ENCODE results near the gene NECAP2. TPM values are rescaled to one million over a fixed set of nuclear protein-coding genes. Genes with fewer than 3 reads are reported as not detected.
"Not testable (repeated sequence)": the region's sequence is repeated elsewhere in the genome, so short reads cannot be mapped to it uniquely, and the experiment has no call there.

The NECAP2 gene
- total RNA-seq, 4 donors from 2014 or later: 26.2 to 43.9 (median 37.5) TPM

DNA sequence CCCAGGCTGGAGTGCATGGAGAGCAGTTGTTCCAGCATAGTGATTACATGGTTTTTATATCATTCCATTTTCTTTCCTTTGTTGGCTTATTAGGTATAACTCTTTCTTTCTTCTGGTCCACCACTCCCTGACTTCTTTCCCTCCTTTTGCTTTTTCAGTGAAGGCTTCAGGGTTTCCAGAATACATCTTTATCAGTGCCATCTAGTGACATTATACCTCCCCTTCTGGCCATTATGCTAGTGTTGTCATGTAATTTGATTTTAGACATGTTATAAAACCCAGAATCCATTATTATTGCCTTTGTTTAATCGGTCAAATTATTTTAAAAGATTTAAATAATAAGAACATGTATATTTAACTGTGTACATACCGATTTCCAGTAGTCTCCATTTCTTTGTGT is 63.0 kb downstream of the NECAP2 start:
- Histone ChIP-seq H3K27me3 (no peaks in the 10 kb centered on the region), H3K36me3 (no peaks in the 10 kb centered on the region), H3K4me1 (peaks cover 4 to 16% (median 12%) of the 10 kb centered on the region in 4 donors), H3K4me3 (no peak overlapping the region), H3K27ac (replicated peaks in 1 of 4) (no peak overlapping the region), H3K9me3 (no peaks in the 10 kb centered on the region)
- 81% methylated on average over 2 of the region's 2 CpGs for WGBS
- DNase-seq (ENCODE audit: extremely low spot score): no peak
- TF ChIP-seq POLR2AphosphoS5 (IDR thresholded peaks at IDR 0.05): no peak
- TF ChIP-seq CTCF (IDR thresholded peaks at IDR 0.05): no peak
- TF ChIP-seq POLR2A (IDR thresholded peaks at IDR 0.05; ENCODE audit: low read depth): no peak
- intact Hi-C loops (cut with DNase I): no loop called here

DNA sequence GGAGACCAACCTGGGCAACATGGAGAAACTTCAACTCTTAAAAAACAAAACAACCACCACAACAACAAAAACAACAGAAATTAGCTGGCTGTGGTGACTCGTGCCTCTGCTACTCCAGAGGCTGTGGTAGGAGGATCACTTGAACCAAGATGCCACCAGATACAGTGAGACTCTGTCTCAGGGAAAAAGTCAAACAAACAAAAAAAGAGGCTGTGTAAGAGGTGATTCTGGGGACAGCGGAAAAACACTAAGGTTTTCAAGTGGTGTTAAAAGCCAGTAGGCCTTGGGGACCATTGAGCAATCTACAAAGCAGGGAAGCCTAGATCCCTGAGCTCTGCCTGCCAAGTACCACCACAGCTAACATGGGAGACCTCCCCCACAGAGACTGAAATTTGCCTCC is 65.3 kb downstream of the NECAP2 start:
- H3K9me3 ChIP-seq; intact Hi-C loops (cut with DNase I); H3K36me3 ChIP-seq; H3K4me3 ChIP-seq; H3K4me1 ChIP-seq; H3K27me3 ChIP-seq; DNase-seq (ENCODE audit: extremely low spot score); H3K27ac ChIP-seq (replicated peaks in 1 of 4): not testable (repeated sequence)
- 96% methylated on average over 2 of the region's 2 CpGs for WGBS

DNA sequence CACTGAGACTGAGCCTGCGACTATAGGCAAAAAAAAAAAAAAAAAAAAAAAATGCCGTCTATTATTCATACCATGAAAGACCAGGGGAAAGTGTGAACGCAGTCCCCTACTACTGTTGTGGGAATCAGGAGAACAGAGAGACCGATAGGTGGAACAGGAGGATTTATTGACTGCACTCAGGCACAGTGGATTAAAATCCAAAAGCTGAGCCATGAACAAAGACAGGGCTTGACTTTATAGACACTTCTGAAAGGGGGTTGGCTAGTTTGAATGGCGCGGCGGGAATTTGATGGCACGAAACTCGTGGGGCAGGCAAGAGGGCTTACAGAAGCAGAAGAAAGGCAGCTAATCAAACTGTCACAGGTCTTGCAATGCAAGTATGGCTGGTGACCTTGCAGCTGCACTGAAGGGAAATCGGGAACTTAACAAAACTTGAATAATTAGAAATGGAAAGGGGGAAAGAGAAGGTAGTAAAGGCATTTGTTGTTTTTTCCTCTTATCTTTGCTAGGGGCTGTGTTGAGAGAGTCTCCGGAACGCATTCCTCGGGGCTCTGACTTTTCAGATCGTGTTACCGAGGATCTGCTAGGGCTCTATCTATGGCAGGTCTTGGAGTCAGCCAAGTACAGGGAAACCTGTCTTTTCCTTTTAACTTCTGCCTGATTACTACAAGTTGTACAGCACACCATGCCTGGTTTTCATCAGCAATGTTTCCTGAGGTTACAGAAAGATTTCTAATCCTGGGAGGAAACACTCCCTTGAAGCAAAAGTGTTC is 66.0 kb downstream of the NECAP2 start:
- intact Hi-C loops (cut with DNase I); H3K27ac ChIP-seq (replicated peaks in 1 of 4): not testable (repeated sequence)
- WGBS: 71% methylated on average over 15 of the region's 15 CpGs

DNA sequence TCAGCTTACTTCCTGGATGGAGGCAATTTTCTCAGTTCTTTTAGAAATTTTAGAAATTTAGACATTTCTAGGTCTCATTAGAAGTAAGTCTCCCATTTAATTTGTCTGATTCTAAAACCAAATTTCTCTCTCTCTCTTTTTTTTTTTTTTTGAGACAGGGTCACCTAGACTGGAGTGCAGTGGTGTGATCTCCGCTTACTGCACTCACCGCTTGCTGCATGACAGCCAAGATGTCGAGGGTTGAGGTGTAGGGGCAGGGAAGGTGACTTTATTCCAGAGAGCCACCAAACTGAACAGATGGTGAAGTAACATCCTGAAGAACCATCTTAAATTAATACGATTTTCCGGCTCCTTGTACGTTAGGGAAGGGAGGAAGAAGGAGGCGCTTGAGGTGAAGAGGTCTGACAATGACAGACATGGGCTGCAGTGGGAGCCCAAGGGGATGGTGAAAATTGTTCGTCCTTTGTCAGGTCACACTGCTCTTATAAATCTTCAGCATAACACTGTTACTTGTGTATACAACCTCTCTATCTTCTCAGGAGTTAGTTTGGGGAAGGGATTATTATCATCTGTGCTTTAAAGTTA is 68.4 kb downstream of the NECAP2 start:
- intact Hi-C loops (cut with DNase I); H3K27me3 ChIP-seq; H3K9me3 ChIP-seq; H3K4me1 ChIP-seq; DNase-seq (ENCODE audit: extremely low spot score); H3K36me3 ChIP-seq; H3K4me3 ChIP-seq; H3K27ac ChIP-seq (replicated peaks in 1 of 4): not testable (repeated sequence)
- 82% methylated on average over 8 of the region's 8 CpGs for WGBS

More for the DNA sequence above, 66.0 kb downstream of the NECAP2 start:
- not testable (repeated sequence) for H3K4me1 ChIP-seq; H3K4me3 ChIP-seq; H3K36me3 ChIP-seq; H3K27me3 ChIP-seq; H3K9me3 ChIP-seq; DNase-seq (ENCODE audit: extremely low spot score)

Other genes with a start within 250 kb of the NECAP2 start
- 1 to 10 TPM; 3.3 to 4.6 (median 3.9) TPM for gene ARHGEF19, start 228.1 kb upstream of the NECAP2 start, total RNA-seq
- gene CPLANE2, start 203.5 kb upstream of the NECAP2 start, total RNA-seq: 10 to 100 TPM in 2 of 4 donors, 1 to 10 TPM in 2; 7.5 to 26.0 (median 12.2) TPM
- gene FBXO42, start 88.2 kb upstream of the NECAP2 start, total RNA-seq: 10 to 100 TPM; 22.0 to 52.6 (median 35.3) TPM
- 100 to 1,000 TPM in 2 of 4 donors, 10 to 100 TPM in 2; 70.2 to 110 (median 98.3) TPM for gene SZRD1, start 73.5 kb upstream of the NECAP2 start, total RNA-seq
- gene SPATA21, start 3.3 kb upstream of the NECAP2 start, total RNA-seq: not detected
- under 1 TPM in 2 of 4 donors, not detected in 2; under 0.01 TPM for gene RNU1-1, start 73.6 kb downstream of the NECAP2 start, total RNA-seq
- gene NBPF1, start 172.8 kb downstream of the NECAP2 start, total RNA-seq: 10 to 100 TPM; 16.6 to 39.2 (median 28.1) TPM
- gene RNU1-3, start 226.2 kb downstream of the NECAP2 start, total RNA-seq: under 1 TPM in 2 of 4 donors, not detected in 2; under 0.01 TPM

Data from esophagus muscularis mucosa (tissue), 4 donors.